ENCODE results near the gene SMAD2. TPM values are rescaled to one million over a fixed set of nuclear protein-coding genes. Genes with fewer than 3 reads are reported as not detected.

SMAD2 gene
- total RNA-seq, 1 donor from 2014 or later, result 97.3 TPM

- intact Hi-C loops (cut with micrococcal nuclease), result no loop called here
- no peak for ATAC-seq (ENCODE audit: low read depth)
- Mint-ChIP-seq H3K9me3 (peaks cover 4% of the 10 kb centered on the region), H3K27ac (no peak overlapping the region), H3K4me3 (no peak overlapping the region), H3K36me3 (ENCODE audit: low read depth) (no peaks in the 10 kb centered on the region), H3K27me3 (no peaks in the 10 kb centered on the region), H3K4me1 (peaks cover 4% of the 10 kb centered on the region)
- TF ChIP-seq CTCF (IDR thresholded peaks at IDR 0.05), result no peak
- no peak for DNase-seq
- ChIA-PET CTCF (interaction anchor here (0.6 kb wide), 1 partner anchor 56 kb away, joined by 3 read pairs; no protein-coding TSS in a partner anchor), POLR2A (no interaction called here)
These were observed 114.8 kb downstream of the SMAD2 start for GRCh38 chr18:47815486-47816270.

GRCh38 chr18:47809420-47809819, 121.0 kb downstream of the SMAD2 start:
- Mint-ChIP-seq H3K27ac (no peak overlapping the region), H3K36me3 (ENCODE audit: low read depth) (no peaks in the 10 kb centered on the region), H3K9me3 (peaks cover 4% of the 10 kb centered on the region), H3K4me3 (no peak overlapping the region), H3K27me3 (peaks cover 3% of the 10 kb centered on the region), H3K4me1 (peaks cover 6% of the 10 kb centered on the region)
- POLR2A ChIA-PET, result no interaction called here
- intact Hi-C loops (cut with micrococcal nuclease), result no loop called here
- CTCF ChIA-PET, result no interaction called here
- no peak for TF ChIP-seq CTCF (IDR thresholded peaks at IDR 0.05)
- DNase-seq, result no peak
- no peak for ATAC-seq (ENCODE audit: low read depth)

GRCh38 chr18:47802802-47803201, 127.7 kb downstream of the SMAD2 start:
- CTCF ChIA-PET, result no interaction called here
- Mint-ChIP-seq H3K4me3 (no peak overlapping the region), H3K27me3 (peaks cover 11% of the 10 kb centered on the region), H3K36me3 (ENCODE audit: low read depth) (no peaks in the 10 kb centered on the region), H3K9me3 (no peaks in the 10 kb centered on the region), H3K4me1 (no peaks in the 10 kb centered on the region), H3K27ac (no peak overlapping the region)
- ATAC-seq (ENCODE audit: low read depth) (no peak), DNase-seq (no peak)
- POLR2A ChIA-PET, result no interaction called here
- TF ChIP-seq CTCF (IDR thresholded peaks at IDR 0.05), result no peak
- intact Hi-C loops (cut with micrococcal nuclease), result no loop called here

DNA sequence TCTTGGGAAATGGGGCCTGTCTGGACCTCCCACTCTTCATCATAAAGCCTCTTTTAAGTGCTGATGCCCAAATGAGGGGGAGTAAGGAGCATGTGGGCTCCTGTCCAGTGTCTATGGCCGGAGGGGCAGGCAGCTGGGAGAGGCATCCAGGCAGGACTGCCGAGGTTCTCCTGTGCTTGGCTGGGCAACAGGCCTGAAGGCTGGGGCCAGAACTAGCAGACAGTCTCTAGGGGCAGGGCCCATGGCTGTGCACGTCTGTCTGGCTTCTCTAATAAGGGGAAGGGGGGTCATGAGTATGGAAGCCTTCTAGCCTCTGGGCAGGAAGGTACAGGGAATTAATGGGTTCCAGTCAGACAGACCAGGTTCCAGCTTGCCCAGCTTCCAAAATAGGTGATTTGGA, 128.6 kb downstream of the SMAD2 start:
- no peak for ATAC-seq (ENCODE audit: low read depth)
- Mint-ChIP-seq H3K4me1 (no peaks in the 10 kb centered on the region), H3K27ac (no peak overlapping the region), H3K27me3 (peaks cover 13% of the 10 kb centered on the region), H3K4me3 (no peak overlapping the region), H3K9me3 (no peaks in the 10 kb centered on the region), H3K36me3 (ENCODE audit: low read depth) (no peaks in the 10 kb centered on the region)
- ChIA-PET CTCF (no interaction called here), POLR2A (no interaction called here)
- TF ChIP-seq CTCF (IDR thresholded peaks at IDR 0.05), result no peak
- intact Hi-C loops (cut with micrococcal nuclease), result no loop called here
- no peak for DNase-seq

- POLR2A ChIA-PET, result no interaction called here
- intact Hi-C loops (cut with micrococcal nuclease), result no loop called here
- CTCF ChIA-PET, result no interaction called here
- ATAC-seq (ENCODE audit: low read depth), result no peak
- no peak overlapping the region for H3K27ac Mint-ChIP-seq
- peaks cover 14% of the 10 kb centered on the region for H3K27me3 Mint-ChIP-seq
- H3K4me3 Mint-ChIP-seq, result no peak overlapping the region
- H3K9me3 Mint-ChIP-seq, result no peaks in the 10 kb centered on the region
- TF ChIP-seq CTCF (IDR thresholded peaks at IDR 0.05), result no peak
- no peak for DNase-seq
- H3K4me1 Mint-ChIP-seq, result no peaks in the 10 kb centered on the region
- no peaks in the 10 kb centered on the region for H3K36me3 Mint-ChIP-seq (ENCODE audit: low read depth)
These were observed 129.7 kb downstream of the SMAD2 start for GRCh38 chr18:47800756-47801155.

Measured in activated B cell treated with CpG ODN at 0.5 μM for 24 hours (primary cell).